Mucosa of stomach (tissue), 1 donor: ENCODE data around the gene CDH26.
"Not testable (repeated sequence)": the region's sequence is repeated elsewhere in the genome, so short reads cannot be mapped to it uniquely, and the experiment has no call there.

Experiments used
- H3K27me3 ChIP-seq: one replicate; pipeline ENCODE4 v1.7.0; 2013; ENCODE audit warnings: mild to moderate bottlenecking, low read length; ENCODE audit not compliant: control insufficient read depth, insufficient read depth
- H3K36me3 ChIP-seq: one replicate; pipeline ENCODE4 v1.7.0; 2013; ENCODE audit warnings: low read length; ENCODE audit not compliant: control insufficient read depth, insufficient read depth
- H3K4me1 ChIP-seq: one replicate; pipeline ENCODE4 v1.7.0; 2013; ENCODE audit warnings: mild to moderate bottlenecking, low read length; ENCODE audit not compliant: control insufficient read depth, insufficient read depth
- H3K4me3 ChIP-seq: one replicate; pipeline ENCODE4 v1.7.0; 2013; ENCODE audit warnings: low read length
- H3K9ac ChIP-seq: one replicate; pipeline ENCODE4 v1.7.0; 2013; ENCODE audit warnings: mild to moderate bottlenecking, low read length, moderate library complexity
- H3K9me3 ChIP-seq: one replicate; pipeline ENCODE4 v1.7.0; 2013; ENCODE audit warnings: mild to moderate bottlenecking, low read length, moderate library complexity; ENCODE audit not compliant: control insufficient read depth
- donor health status: Pancreatic carcinoma.

Gene CDH26

GRCh38 chr20:59944726-59945125, 13.5 kb upstream of the CDH26 start:
- H3K4me1 ChIP-seq = peaks cover 10% of the 10 kb centered on the region
- no peak overlapping the region for H3K4me3 ChIP-seq

GRCh38 chr20:59945175-59945574, 13.0 kb upstream of the CDH26 start:
- Histone ChIP-seq H3K27me3 (no peaks in the 10 kb centered on the region), H3K4me3 (no peak overlapping the region), H3K4me1 (peaks cover 10% of the 10 kb centered on the region), H3K36me3 (no peaks in the 10 kb centered on the region), H3K9ac (no peak overlapping the region), H3K9me3 (no peaks in the 10 kb centered on the region)

More at GRCh38 chr20:59944726-59945125, 13.5 kb upstream of the CDH26 start:
- H3K27me3 ChIP-seq = no peaks in the 10 kb centered on the region
- H3K9me3 ChIP-seq = no peaks in the 10 kb centered on the region
- H3K36me3 ChIP-seq = no peaks in the 10 kb centered on the region
- no peak overlapping the region for H3K9ac ChIP-seq

GRCh38 chr20:59945731-59946130, 12.5 kb upstream of the CDH26 start:
- peaks cover 10% of the 10 kb centered on the region for H3K4me1 ChIP-seq
- H3K4me3 ChIP-seq = no peak overlapping the region
- H3K9me3 ChIP-seq = no peaks in the 10 kb centered on the region
- no peak overlapping the region for H3K9ac ChIP-seq
- H3K27me3 ChIP-seq = no peaks in the 10 kb centered on the region
- no peaks in the 10 kb centered on the region for H3K36me3 ChIP-seq

- H3K9me3 ChIP-seq = no peaks in the 10 kb centered on the region
- H3K9ac ChIP-seq = no peak overlapping the region
- peaks cover 10% of the 10 kb centered on the region for H3K4me1 ChIP-seq
- no peaks in the 10 kb centered on the region for H3K27me3 ChIP-seq
- H3K36me3 ChIP-seq = no peaks in the 10 kb centered on the region
- no peak overlapping the region for H3K4me3 ChIP-seq
These were observed 10.8 kb upstream of the CDH26 start for GRCh38 chr20:59947376-59947775.

GRCh38 chr20:59948212-59948611, 10.0 kb upstream of the CDH26 start:
- no peak overlapping the region for H3K9ac ChIP-seq
- H3K4me3 ChIP-seq = no peak overlapping the region
- peaks cover 10% of the 10 kb centered on the region for H3K4me1 ChIP-seq
- no peaks in the 10 kb centered on the region for H3K9me3 ChIP-seq
- H3K36me3 ChIP-seq = no peaks in the 10 kb centered on the region
- no peaks in the 10 kb centered on the region for H3K27me3 ChIP-seq

GRCh38 chr20:59948828-59949720, 9.1 kb upstream of the CDH26 start:
- peaks cover 10% of the 10 kb centered on the region for H3K4me1 ChIP-seq
- no peaks in the 10 kb centered on the region for H3K36me3 ChIP-seq
- no peak overlapping the region for H3K4me3 ChIP-seq
- H3K27me3 ChIP-seq = no peaks in the 10 kb centered on the region
- no peak overlapping the region for H3K9ac ChIP-seq
- no peaks in the 10 kb centered on the region for H3K9me3 ChIP-seq

- Histone ChIP-seq H3K4me1 (peaks cover 10% of the 10 kb centered on the region), H3K36me3 (no peaks in the 10 kb centered on the region), H3K9ac (no peak overlapping the region), H3K4me3 (no peak overlapping the region), H3K9me3 (no peaks in the 10 kb centered on the region), H3K27me3 (no peaks in the 10 kb centered on the region)
These were observed 8.3 kb upstream of the CDH26 start for GRCh38 chr20:59949911-59950310.

GRCh38 chr20:59954718-59955117, 3.5 kb upstream of the CDH26 start:
- H3K9me3 ChIP-seq = no peaks in the 10 kb centered on the region
- no peaks in the 10 kb centered on the region for H3K27me3 ChIP-seq
- no peak overlapping the region for H3K9ac ChIP-seq
- no peak overlapping the region for H3K4me3 ChIP-seq
- no peaks in the 10 kb centered on the region for H3K36me3 ChIP-seq
- H3K4me1 ChIP-seq = no peaks in the 10 kb centered on the region

- H3K9ac ChIP-seq = no peak overlapping the region
- H3K27me3 ChIP-seq = no peaks in the 10 kb centered on the region
- no peaks in the 10 kb centered on the region for H3K9me3 ChIP-seq
- H3K4me3 ChIP-seq = no peak overlapping the region
- no peaks in the 10 kb centered on the region for H3K4me1 ChIP-seq
- H3K36me3 ChIP-seq = no peaks in the 10 kb centered on the region
These were observed 3.0 kb upstream of the CDH26 start for GRCh38 chr20:59955131-59955796.

GRCh38 chr20:59957568-59957967, 655 bp upstream of the CDH26 start:
- not testable (repeated sequence) for H3K36me3 ChIP-seq, H3K9ac ChIP-seq, H3K9me3 ChIP-seq, H3K4me1 ChIP-seq, H3K27me3 ChIP-seq, H3K4me3 ChIP-seq

- Histone ChIP-seq H3K4me1 (no peaks in the 10 kb centered on the region), H3K36me3 (no peaks in the 10 kb centered on the region), H3K4me3 (no peak overlapping the region), H3K9ac (no peak overlapping the region), H3K9me3 (no peaks in the 10 kb centered on the region), H3K27me3 (no peaks in the 10 kb centered on the region)
These were observed 403 bp downstream of the CDH26 start for GRCh38 chr20:59958626-59959025.

GRCh38 chr20:59961423-59961822, 3.2 kb downstream of the CDH26 start:
- Histone ChIP-seq H3K9ac (no peak overlapping the region), H3K36me3 (no peaks in the 10 kb centered on the region), H3K4me1 (no peaks in the 10 kb centered on the region), H3K4me3 (no peak overlapping the region), H3K9me3 (no peaks in the 10 kb centered on the region), H3K27me3 (no peaks in the 10 kb centered on the region)
